Daoy (cell line): ENCODE results near the gene UPB1. TPM values are rescaled to one million over a fixed set of nuclear protein-coding genes. Genes with fewer than 3 reads are reported as not detected.

ENCODE experiments used
- DNase-seq: peaks from one replicate; pipeline ENCODE4 v3.0.0-alpha.2; 2015; ENCODE audit warnings: low read depth
- total RNA-seq: library from RNA; depleted of rRNA; stranded (reverse); fragments of >200 nt; shearing (Covaris generic); gene quantifications from 2 replicates; pipeline ENCODE4 v1.2.3, GENCODE V29; 2014; rRNA removed

The UPB1 gene
- total RNA-seq: 0.06 TPM in 1 of 2 replicates, not detected in the other

DNA sequence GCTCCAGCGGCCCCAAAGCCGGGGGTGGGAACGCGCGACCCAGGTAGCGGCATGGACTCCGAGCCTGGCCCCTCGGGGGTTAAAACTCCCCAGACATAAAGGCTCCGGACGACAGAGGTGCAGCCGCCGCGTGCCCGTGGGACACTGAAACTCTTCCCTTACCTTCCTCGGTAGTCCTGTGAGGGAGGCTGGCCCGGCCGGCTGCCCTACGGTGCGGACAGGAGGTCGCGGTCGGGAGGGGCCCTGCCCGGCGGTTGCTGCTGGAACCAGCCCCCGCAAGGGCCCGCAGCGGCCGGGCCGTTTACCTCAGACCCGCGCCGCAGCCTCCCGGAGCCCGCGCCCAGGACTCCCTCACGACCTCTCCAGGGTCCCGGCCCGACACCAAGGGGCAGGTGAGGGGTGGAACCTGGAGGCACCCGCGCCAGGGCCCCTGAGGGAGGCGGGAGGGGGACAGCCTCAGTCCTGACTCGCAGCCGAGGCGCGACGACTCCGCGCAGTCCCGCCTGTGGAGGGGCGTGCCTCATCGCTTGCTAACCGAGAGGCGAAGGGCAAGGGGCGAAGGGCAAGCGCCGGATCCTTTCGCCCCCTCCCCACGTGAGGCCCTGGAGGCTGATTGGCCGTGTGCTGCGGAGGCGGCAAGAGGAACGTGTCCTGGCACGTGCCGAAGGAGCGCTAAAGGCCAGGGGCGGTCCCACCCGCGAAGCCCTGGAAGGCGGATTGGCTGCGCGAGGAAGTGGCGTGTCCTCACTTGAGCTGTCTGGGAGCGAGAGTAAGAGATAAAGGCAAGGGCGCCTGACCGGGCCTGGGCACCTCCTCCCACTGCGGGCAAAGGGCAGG lies at the start of gene UPB1:
TSS of gene UPB1 (plus strand) at position 805 of the 837 bp plus-strand sequence. CDS start 72 bp downstream, outside the sequence.
- DNase-seq: no peak

DNA sequence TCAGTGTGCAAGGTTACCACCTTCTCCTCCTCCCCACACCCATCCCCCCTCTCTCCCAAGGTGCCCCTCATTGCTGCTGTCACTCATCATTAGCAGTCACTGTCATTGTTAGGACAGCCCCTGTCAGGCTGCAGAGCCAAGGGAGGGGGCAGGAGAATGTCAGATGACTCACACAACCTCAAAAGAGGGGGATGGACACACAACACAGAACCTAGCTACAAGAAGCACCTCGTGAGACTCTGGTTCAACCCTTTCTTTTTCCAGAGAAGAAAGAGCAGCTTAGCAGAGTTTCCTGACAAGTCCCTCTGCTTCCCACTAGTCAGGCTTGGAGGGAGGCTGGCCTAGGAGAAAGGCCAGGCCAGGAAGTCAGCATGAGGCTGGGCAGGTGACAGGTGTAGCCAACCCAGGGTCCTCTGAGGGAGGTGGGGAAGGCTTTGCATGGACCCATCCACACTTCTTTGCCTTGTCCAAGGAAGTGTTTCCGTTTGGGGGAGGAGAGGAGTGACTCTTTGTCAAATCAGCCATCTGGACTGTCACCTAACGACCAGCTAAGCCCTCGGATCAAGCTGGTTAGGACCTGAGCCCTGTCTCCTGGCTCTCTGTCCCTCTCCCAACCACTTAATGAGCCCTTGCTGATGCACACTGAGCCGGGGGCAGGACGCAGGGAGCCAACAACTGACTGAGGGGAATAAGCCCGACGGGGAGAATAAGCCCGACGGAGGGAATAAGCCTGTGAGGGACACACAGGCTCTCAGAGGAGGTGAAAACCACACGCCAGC lies 49.5 kb upstream of the UPB1 start:
- no peak for DNase-seq

- no peak for DNase-seq
These were observed 48.9 kb upstream of the UPB1 start for GRCh38 chr22:24446260-24446611.

DNA sequence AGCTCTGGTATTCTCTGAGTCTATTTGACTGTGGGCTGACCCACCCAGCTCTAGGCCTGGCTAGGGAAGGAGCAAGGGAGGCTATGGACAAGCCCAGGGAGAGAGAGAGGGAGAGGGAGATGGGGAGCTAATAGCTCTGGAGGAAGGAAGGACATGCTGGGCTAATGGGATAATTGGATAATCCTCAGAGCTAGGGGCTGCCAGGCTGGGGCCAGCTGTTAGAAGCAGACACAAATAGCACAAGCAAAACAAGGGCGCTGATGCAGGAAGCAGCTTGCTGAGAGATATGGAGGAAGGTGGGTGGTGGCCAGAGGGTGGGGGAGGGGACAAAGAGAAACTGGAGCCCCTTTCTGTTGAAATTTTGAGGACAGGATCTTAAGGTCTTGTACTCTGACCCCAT lies 44.5 kb upstream of the UPB1 start:
- no peak for DNase-seq

DNA sequence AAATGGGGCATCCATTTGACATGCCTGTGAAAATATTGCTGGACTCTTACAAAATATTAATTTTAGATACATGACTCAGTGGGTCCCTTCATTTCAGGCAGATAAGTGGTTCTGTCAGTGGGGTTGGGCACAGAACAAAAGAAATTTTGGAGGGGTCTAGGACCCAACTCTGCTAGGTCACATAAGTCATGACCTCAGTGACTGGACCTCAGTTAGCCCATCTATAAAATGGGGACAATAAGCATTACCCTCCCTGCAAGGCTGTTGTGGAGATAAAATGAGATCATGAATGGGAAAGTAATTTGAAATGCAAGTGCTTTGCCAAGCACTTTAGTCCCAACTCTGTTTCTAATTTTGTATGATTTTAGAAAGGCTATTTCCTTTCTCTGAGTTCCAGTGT lies 44.0 kb upstream of the UPB1 start:
- no peak for DNase-seq

- DNase-seq: no peak
These were observed 41.3 kb upstream of the UPB1 start for GRCh38 chr22:24453853-24454252.

GRCh38 chr22:24455039-24455438 lies 40.1 kb upstream of the UPB1 start:
- no peak for DNase-seq

GRCh38 chr22:24455751-24456426 lies 39.2 kb upstream of the UPB1 start:
- DNase-seq: no peak

GRCh38 chr22:24457894-24458420 lies 37.2 kb upstream of the UPB1 start:
- DNase-seq: no peak

GRCh38 chr22:24459911-24460310 lies 35.2 kb upstream of the UPB1 start:
- DNase-seq: no peak

DNA sequence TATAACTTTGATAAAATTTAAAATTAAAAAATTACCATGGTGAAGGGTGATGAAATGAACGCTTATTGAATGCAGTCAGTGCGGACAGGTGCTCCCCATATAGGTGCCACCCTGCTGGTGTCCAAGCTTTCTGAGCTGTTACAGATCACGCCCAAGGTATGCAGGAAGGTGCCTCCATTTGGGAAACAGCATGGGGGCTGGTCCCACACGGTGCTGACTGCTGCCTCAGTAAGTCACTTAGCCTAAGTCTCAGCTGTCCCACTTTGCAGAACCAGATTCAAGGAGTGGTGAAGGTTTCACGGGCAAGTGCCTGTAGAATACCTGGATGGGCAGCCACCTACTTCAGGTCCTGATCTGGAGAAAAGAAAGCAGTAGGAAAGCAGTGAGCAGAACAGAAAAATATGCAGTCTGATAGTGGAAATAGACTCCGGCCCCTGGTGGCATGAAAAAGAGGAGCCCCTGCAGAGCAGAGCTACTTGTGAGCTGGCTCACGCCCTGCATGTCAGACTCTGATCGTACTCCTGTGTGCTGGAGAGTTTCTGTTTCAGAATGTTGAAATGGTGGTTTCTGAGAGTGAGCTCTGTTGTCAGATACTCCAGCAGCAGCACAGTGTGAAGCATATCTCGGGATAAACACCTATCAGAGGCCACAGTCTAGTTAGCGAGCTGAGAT lies 34.6 kb upstream of the UPB1 start:
- no peak for DNase-seq

- no peak for DNase-seq
These were observed 31.9 kb upstream of the UPB1 start for GRCh38 chr22:24463071-24463760.

- DNase-seq: peak; percentile 89
These were observed 29.6 kb upstream of the UPB1 start for GRCh38 chr22:24465566-24465965.

GRCh38 chr22:24465975-24466374 lies 29.2 kb upstream of the UPB1 start:
- no peak for DNase-seq

DNA sequence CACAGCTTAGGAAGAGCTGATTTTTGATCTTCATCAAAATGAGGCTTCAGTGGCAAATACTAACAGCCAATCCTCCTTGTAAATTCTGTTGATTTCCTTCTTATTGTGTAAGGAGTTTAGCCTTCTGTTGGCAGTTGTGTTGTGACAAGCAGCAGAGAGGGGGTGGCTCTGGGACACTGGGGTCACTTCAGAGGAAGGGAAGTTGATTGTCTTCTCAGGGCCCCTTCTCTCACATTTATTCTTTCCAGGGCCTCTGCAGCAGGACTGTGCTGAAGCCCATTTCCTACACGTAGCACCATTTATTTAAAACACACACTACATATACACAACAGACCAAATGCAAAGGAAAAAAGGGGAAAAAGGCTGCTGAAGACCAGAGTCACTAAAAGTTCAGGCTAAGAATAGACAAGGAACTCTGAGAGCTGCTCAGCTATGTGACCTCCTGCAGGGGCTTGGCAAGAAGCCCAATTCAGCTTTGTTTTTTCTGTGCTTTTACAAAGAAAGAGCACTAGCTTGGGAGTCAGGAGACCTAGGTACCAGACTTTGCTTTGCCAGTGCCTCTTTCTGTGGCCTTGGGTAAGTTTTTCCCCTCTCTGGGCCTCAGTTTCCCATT lies 28.3 kb upstream of the UPB1 start:
- DNase-seq: peak; percentile 59

DNA sequence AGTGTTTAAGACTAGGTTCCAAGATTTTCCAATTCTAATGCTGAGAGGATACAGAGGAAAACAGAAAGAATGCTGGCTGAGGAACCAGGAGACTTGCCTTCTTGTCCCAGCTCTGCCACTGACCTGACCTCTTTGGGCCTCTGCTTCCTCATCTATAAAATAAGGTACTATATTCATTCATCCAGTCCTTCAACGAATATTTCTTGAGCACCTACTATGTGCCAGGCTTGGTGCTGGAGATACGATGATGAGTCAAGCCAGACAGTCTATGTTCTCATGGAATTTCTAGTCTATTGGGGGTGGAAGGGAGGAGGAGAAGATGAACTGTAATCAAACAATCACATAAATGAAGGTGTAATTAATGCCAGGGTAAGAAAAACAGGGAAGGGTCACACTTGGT lies 27.8 kb upstream of the UPB1 start:
- no peak for DNase-seq

GRCh38 chr22:24471570-24471969 lies 23.6 kb upstream of the UPB1 start:
- DNase-seq: peak; percentile 49

DNA sequence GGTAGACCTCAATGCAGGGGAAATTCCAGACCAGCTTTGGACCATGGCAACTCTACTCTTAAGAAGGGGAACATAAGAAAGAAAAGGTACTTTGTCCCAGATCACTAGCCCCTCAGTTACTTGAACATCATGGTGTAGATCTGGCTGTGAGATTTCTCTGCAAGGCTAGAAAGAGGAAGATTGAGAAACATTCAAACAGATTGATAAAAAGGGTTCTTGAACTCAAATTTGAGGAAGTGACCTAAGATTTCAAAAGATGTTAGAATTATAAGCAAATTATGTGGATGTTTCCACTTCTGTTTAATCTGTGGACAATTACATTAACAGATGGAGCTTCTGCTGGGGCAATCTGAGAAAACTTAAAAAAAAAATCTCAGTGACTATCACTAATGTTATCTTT lies 21.8 kb upstream of the UPB1 start:
- DNase-seq: no peak

DNA sequence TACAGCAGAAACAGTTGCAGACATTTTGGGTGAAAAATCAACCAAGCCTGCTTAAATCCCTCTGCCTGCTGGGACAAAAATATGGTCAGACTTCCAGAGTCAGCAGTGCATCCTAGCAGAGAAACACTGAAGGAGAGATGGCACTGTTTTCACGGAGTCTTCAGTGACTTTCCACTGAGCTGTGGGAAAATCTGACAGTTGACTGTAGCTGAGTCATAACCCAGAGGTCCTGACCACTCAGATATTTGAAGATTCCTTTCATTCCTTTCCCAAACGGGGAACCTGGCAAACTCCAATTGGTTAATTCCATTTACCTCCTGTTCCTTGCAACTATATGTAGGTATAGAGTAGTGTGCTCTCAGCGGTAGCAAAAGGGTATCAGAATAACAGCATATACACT lies 20.9 kb upstream of the UPB1 start:
- peak; percentile 79 for DNase-seq

GRCh38 chr22:24474649-24475255 lies 20.4 kb upstream of the UPB1 start:
- DNase-seq: peak; percentile 33
